Uterus (tissue), 2 donors: ENCODE results near the gene YES1.

Source experiments
- POLR2A ChIP-seq, 2 donors: fragments of 450-650 bp; IDR thresholded peaks; one replicate each; pipeline ENCODE4 v1.6.1; 2016; ENCODE audit warnings: antibody characterized with exemption in 2 of 2, mild to moderate bottlenecking in 1 of 2, moderate library complexity in 1 of 2
- TF ChIP-seq, protein P1 (sequence below), 4 experiments: fragments of 200-600 bp in 2 of 4; fragments of 450-650 bp in 2 of 4; sonication (generic) in 2 of 4; IDR thresholded peaks; one replicate each; pipeline ENCODE4 v1.5.1; 2016 to 2019; ENCODE audit warnings: antibody characterized with exemption in 4 of 4, mild to moderate bottlenecking in 2 of 4, moderate library complexity in 1 of 4

GRCh38 chr18:813172-814071 lies 1.4 kb upstream of the YES1 start:
- TF ChIP-seq, protein P1, sequence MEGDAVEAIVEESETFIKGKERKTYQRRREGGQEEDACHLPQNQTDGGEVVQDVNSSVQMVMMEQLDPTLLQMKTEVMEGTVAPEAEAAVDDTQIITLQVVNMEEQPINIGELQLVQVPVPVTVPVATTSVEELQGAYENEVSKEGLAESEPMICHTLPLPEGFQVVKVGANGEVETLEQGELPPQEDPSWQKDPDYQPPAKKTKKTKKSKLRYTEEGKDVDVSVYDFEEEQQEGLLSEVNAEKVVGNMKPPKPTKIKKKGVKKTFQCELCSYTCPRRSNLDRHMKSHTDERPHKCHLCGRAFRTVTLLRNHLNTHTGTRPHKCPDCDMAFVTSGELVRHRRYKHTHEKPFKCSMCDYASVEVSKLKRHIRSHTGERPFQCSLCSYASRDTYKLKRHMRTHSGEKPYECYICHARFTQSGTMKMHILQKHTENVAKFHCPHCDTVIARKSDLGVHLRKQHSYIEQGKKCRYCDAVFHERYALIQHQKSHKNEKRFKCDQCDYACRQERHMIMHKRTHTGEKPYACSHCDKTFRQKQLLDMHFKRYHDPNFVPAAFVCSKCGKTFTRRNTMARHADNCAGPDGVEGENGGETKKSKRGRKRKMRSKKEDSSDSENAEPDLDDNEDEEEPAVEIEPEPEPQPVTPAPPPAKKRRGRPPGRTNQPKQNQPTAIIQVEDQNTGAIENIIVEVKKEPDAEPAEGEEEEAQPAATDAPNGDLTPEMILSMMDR (IDR thresholded peaks at IDR 0.05) = no peak
- TF ChIP-seq POLR2A (IDR thresholded peaks at IDR 0.05) = no peak
